Esophagus muscularis mucosa (tissue), 4 donors: Measurements from ENCODE around the gene PMAIP1. TPM values are rescaled to one million over a fixed set of nuclear protein-coding genes. Genes with fewer than 3 reads are reported as not detected.
A peak's percentile ranks its signal among the peaks of the same experiment; 100 is the strongest.
"Not testable (repeated sequence)": the region's sequence is repeated elsewhere in the genome, so short reads cannot be mapped to it uniquely, and the experiment has no call there.

Source experiments
- DNase-seq: peaks from one replicate; pipeline ENCODE4 v3.0.0-alpha.2; 2017; ENCODE audit errors: extremely low spot score
- H3K27ac ChIP-seq, 4 donors: fragments of 200-600 bp; sonication (generic); replicated peaks in 1 of 4; 1 replicate in 3 of 4; 2 replicates in 1 of 4; pipeline ENCODE4 v1.5.1; 2016 to 2019; ENCODE audit warnings: mild to moderate bottlenecking in 1 of 4
- H3K27me3 ChIP-seq, 4 donors: fragments of 200-600 bp; sonication (generic); one replicate each; pipeline versions ENCODE4 v1.5.1 to v1.6.0; 2016 to 2019
- H3K36me3 ChIP-seq, 4 donors: fragments of 200-600 bp; sonication (generic); one replicate each; pipeline ENCODE4 v1.5.1; 2016 to 2019
- H3K4me1 ChIP-seq, 4 donors: fragments of 200-600 bp; sonication (generic); one replicate each; pipeline ENCODE4 v1.5.1; 2016 to 2019
- H3K4me3 ChIP-seq, 4 donors: fragments of 200-600 bp; sonication (generic); 1 replicate in 2 of 4; 2 replicates in 2 of 4; pipeline ENCODE4 v1.5.1; 2016 to 2019; ENCODE audit warnings: mild to moderate bottlenecking in 4 of 4, moderate library complexity in 1 of 4
- H3K9me3 ChIP-seq, 4 donors: fragments of 200-600 bp; sonication (generic); 1 replicate in 3 of 4; 2 replicates in 1 of 4; pipeline ENCODE4 v1.5.1; 2016 to 2019
- EP300 ChIP-seq: sonication (generic); formaldehyde crosslinking; IDR thresholded peaks from one replicate; pipeline ENCODE4 v1.6.1; 2017; ENCODE audit warnings: antibody characterized with exemption
- POLR2A ChIP-seq: fragments of 450-650 bp; IDR thresholded peaks from one replicate; pipeline ENCODE4 v1.6.1; 2017; ENCODE audit warnings: antibody characterized with exemption, moderate library complexity, mild to moderate bottlenecking, low read depth
- POLR2AphosphoS5 ChIP-seq, 2 donors: sonication (generic); formaldehyde crosslinking; IDR thresholded peaks; one replicate each; pipeline ENCODE4 v1.6.1; 2017; ENCODE audit warnings: antibody characterized with exemption in 2 of 2
- WGBS: methylation state at CpG from one replicate; pipeline ENCODE4 v1.1.5; 2018; 5-methylcytosine and 5-hydroxymethylcytosine counted together
- intact Hi-C: fragments of 100-400 bp; cut with DNase I; formaldehyde crosslinking; loops from one replicate; pipeline ENCODE4 v1.15.1; 2023
- total RNA-seq, 4 donors: library from RNA; depleted of rRNA; stranded (reverse); fragments of >200 nt; gene quantifications; one replicate each; pipeline versions ENCODE4 v1.1.0 to v1.2.1, GENCODE V29; 2016
- TF ChIP-seq, protein P1 (sequence below), 3 experiments: fragments of 200-600 bp in 2 of 3; fragments of 450-650 bp in 1 of 3; sonication (generic) in 2 of 3; IDR thresholded peaks; one replicate each; pipeline ENCODE4 v1.5.1; 2017 to 2019; ENCODE audit warnings: antibody characterized with exemption in 3 of 3, mild to moderate bottlenecking in 2 of 3, moderate library complexity in 1 of 3

The PMAIP1 gene
- 1 to 10 TPM in 1 of 4 donors, under 1 TPM in 3; 0.42 to 1.3 (median 0.79) TPM for total RNA-seq

DNA sequence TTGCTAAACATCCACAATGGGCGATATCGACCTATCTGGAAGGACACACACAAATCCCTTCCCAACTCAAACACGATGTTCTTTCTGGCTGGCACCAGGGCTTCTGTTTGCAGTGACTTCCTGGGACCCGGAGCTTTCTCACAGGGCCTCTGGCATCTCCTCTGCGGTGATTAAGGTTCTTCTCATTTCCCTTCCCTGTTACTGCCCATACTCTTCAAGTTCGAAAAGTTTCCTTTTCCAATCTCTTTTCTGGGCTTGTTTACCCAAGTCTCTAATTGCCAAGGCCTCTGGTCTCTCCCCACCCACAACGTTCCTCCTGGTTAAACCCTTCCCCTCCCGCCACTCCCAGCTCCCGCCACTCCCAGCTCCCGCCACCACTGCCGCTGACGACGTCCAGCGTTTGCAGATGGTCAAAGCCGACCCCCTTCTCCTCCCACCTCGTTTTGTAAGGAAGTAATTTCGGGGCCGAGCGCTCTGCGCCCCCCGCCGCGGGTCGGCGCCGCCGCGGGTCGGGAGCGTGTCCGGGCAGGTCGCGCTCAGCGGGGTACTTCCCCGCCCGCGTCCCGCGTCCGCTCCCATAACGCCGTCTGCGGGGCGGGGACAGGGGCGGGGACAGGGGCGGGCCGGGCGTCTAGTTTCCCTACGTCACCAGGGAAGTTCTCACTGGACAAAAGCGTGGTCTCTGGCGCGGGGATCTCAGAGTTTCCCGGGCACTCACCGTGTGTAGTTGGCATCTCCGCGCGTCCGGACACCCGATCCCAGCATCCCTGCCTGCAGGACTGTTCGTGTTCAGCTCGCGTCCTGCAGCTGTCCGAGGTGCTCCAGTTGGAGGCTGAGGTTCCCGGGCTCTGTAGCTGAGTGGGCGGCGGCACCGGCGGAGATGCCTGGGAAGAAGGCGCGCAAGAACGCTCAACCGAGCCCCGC is at the start of gene PMAIP1:
Gene PMAIP1, plus strand, starts transcription at position 699 of the 924 bp plus-strand sequence. Its CDS starts 182 bp downstream, at position 881.
- Histone ChIP-seq H3K4me1 (peaks cover 7 to 28% (median 25%) of the 10 kb centered on the region in 4 donors), H3K27ac (peak within 1 kb of the TSS; percentile 66 to 84 (median 80)), H3K4me3 (peak within 1 kb of the TSS; percentile 63 to 82 (median 64)), H3K9me3 (no peaks in the 10 kb centered on the region), H3K27me3 (peaks cover 3 to 50% (median 18%) of the 10 kb centered on the region in 4 donors), H3K36me3 (no peaks in the 10 kb centered on the region)
- peak; percentile 95 for DNase-seq
- intact Hi-C loops: no loop called here
- WGBS: 2% methylated on average over 30 of the region's 73 CpGs
- peak; percentile 70 to 91 for TF ChIP-seq POLR2AphosphoS5 (IDR thresholded peaks at IDR 0.05)
- TF ChIP-seq, protein P1, sequence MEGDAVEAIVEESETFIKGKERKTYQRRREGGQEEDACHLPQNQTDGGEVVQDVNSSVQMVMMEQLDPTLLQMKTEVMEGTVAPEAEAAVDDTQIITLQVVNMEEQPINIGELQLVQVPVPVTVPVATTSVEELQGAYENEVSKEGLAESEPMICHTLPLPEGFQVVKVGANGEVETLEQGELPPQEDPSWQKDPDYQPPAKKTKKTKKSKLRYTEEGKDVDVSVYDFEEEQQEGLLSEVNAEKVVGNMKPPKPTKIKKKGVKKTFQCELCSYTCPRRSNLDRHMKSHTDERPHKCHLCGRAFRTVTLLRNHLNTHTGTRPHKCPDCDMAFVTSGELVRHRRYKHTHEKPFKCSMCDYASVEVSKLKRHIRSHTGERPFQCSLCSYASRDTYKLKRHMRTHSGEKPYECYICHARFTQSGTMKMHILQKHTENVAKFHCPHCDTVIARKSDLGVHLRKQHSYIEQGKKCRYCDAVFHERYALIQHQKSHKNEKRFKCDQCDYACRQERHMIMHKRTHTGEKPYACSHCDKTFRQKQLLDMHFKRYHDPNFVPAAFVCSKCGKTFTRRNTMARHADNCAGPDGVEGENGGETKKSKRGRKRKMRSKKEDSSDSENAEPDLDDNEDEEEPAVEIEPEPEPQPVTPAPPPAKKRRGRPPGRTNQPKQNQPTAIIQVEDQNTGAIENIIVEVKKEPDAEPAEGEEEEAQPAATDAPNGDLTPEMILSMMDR (IDR thresholded peaks at IDR 0.05): no peak

DNA sequence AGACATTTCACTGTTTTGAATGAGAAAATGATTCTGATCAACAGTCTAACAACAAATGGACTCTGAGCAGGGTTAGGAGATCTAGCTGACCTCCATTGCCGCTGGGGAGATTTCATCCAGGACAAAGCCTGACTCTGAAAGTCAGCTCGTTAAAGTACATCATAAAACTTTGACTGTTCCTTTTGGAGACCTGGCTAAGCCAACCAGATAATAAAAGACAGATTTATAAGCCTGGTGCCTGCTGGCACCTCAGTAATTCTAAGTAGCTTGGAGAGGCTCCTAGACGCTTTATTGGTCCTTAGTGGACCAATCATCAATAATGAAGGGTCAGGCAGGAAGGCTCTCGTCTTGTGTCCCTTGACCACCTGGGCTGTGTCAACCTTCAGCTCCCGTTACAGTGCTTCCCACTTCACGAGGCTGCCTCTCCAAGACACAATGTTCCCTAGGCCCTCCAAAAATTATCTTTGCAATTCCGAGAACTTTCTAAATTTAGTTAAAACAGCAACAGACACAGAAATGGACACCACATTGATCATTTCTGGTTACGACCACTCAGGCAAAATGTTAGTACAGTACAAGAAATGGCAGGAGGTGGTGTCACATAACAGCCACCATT is 47.9 kb upstream of the PMAIP1 start:
- no peak for DNase-seq
- 78% methylated on average over 8 of the region's 8 CpGs for WGBS
- Histone ChIP-seq H3K27me3 (no peaks in the 10 kb centered on the region), H3K4me1 (peaks cover 0 to 5% (median 0%) of the 10 kb centered on the region in 4 donors), H3K36me3 (no peaks in the 10 kb centered on the region), H3K27ac (no peak overlapping the region), H3K9me3 (no peaks in the 10 kb centered on the region), H3K4me3 (no peak overlapping the region)
- intact Hi-C loops: no loop called here
- TF ChIP-seq POLR2AphosphoS5 (IDR thresholded peaks at IDR 0.05): no peak
- TF ChIP-seq, protein P1 (IDR thresholded peaks at IDR 0.05): no peak

DNA sequence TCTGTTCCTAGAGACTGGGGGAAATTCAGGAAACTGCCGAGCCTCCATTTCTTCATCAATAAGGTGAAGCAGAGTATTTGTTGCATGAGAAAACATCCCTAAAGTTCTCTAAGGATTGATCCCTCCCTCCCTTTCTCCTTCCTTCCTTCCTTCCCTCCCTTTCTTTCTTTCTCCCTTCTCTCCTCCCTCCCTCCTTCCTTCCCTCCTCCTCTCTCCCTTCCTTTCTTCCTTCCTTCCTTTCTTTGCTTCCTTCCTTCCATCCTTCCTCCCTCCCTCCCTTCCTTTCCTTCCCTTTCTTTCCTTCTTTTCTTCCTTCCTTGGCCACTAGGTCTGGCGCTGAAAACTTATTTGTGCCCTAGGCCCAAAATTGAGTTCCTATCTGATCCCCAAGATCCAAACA is 47.2 kb upstream of the PMAIP1 start:
- no peak overlapping the region for H3K27ac ChIP-seq
- TF ChIP-seq POLR2AphosphoS5 (IDR thresholded peaks at IDR 0.05) (no peak), EP300 (no peak), POLR2A (no peak)
- TF ChIP-seq, protein P1 (IDR thresholded peaks at IDR 0.05): no peak
- no peaks in the 10 kb centered on the region for H3K9me3 ChIP-seq
- intact Hi-C loops: no loop called here
- DNase-seq: no peak
- H3K36me3 ChIP-seq: no peaks in the 10 kb centered on the region
- H3K4me3 ChIP-seq: no peak overlapping the region
- peaks cover 0 to 5% (median 0%) of the 10 kb centered on the region in 4 donors for H3K4me1 ChIP-seq
- no peaks in the 10 kb centered on the region for H3K27me3 ChIP-seq
- WGBS: 100% methylated on average over 2 of the region's 2 CpGs

DNA sequence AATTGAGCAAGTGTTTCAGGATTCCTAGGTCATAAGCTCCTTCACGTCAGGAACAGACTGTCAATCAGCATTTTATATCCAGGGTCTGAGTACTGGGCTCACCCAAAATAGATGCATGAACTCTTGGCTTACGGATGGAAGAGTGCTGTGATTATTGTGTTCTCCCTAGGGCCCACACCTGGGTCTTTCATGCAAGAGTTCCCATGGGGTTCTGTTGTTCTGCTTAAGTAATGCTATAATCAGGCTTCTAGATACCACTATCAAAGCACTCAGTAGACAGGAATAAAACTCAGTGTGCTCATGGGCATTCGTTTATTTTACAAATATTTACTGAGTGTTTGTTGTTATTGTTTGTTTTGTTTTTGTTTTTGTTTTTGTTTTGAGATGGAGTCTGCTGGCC is 46.4 kb upstream of the PMAIP1 start:
- H3K36me3 ChIP-seq: no peaks in the 10 kb centered on the region
- no peak overlapping the region for H3K4me3 ChIP-seq
- intact Hi-C loops: no loop called here
- no peaks in the 10 kb centered on the region for H3K27me3 ChIP-seq
- 81% methylated on average over 3 of the region's 3 CpGs for WGBS
- TF ChIP-seq POLR2AphosphoS5 (IDR thresholded peaks at IDR 0.05) (no peak), EP300 (no peak), POLR2A (no peak)
- TF ChIP-seq, protein P1 (IDR thresholded peaks at IDR 0.05): no peak
- no peak overlapping the region for H3K27ac ChIP-seq
- peaks cover 0 to 5% (median 0%) of the 10 kb centered on the region in 4 donors for H3K4me1 ChIP-seq
- H3K9me3 ChIP-seq: no peaks in the 10 kb centered on the region
- no peak for DNase-seq

DNA sequence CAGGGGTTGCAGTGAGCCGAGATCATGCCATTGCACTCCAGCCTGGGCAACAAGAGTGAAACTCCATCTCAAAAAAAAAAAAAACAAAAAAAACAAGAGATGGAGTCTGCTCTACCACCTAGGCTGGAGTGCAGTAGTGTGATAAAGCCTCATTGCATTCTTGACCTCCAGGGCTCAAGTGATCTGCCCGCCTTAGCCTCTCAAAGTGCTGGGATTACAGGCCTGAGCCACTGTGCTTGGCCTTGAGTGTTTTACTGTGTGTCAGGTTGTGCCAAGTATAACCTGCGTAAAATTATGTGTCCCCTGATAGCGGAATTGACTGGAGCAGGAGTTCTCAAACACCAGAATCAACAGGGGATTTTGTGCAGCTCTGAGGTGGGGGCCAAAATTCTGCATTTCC is 45.8 kb upstream of the PMAIP1 start:
- H3K36me3 ChIP-seq, H3K9me3 ChIP-seq, H3K27ac ChIP-seq, H3K27me3 ChIP-seq, H3K4me3 ChIP-seq, intact Hi-C loops, DNase-seq, H3K4me1 ChIP-seq: not testable (repeated sequence)
- WGBS: 98% methylated on average over 4 of the region's 4 CpGs
